IMR-90 (cell line): ENCODE measurements around the gene NSF. TPM values are rescaled to one million over a fixed set of nuclear protein-coding genes. Genes with fewer than 3 reads are reported as not detected.

ENCODE experiments used
- ATAC-seq: fragments of 200-7000 bp; cut with Tn5 transposase; 2 replicates; pipeline ENCODE4 v1.9.1; 2020; ENCODE audit warnings: low read depth, mild to moderate bottlenecking, moderate library complexity
- BruUV-seq: library from RNA; stranded (reverse); fragments of 400-500 nt; replicated peaks from 2 replicates; lab custom pipeline; 2021; lab: Mats Ljungman, UMichigan
- CTCF ChIA-PET: fragments of 300-600 bp; formaldehyde crosslinking; extraction: SDS; loops from one replicate; lab custom pipeline; 2021; ENCODE audit warnings: antibody characterized with exemption; lab: Yijun Ruan, JAX
- POLR2A ChIA-PET: fragments of 300-600 bp; sonication (Branson Sonifier 250); formaldehyde crosslinking; loops from one replicate; lab custom pipeline; 2022; ENCODE audit warnings: antibody characterized with exemption; ENCODE audit not compliant: unreplicated experiment; lab: Charles Lee
- DNase-seq: peaks from one replicate; pipeline ENCODE4 v3.0.0; 2013
- H2AFZ ChIP-seq: replicated peaks from 2 replicates; pipeline ENCODE3; 2013; ENCODE audit warnings: low read length, mild to moderate bottlenecking; ENCODE audit not compliant: poor library complexity
- H2AK5ac ChIP-seq: 2 replicates; pipeline ENCODE4 v1.6.1; 2013; ENCODE audit warnings: low read depth, low read length, inconsistent platforms
- H2AK9ac ChIP-seq: replicated peaks from 2 replicates; pipeline ENCODE3; 2013; ENCODE audit warnings: mild to moderate bottlenecking, low read depth, low read length, moderate library complexity; ENCODE audit not compliant: poor library complexity
- H2BK120ac ChIP-seq: 2 replicates; pipeline ENCODE4 v1.6.1; 2013; ENCODE audit warnings: low read depth, low read length, inconsistent platforms
- H2BK15ac ChIP-seq: 3 replicates; pipeline ENCODE4 v1.6.1; 2013; ENCODE audit warnings: low read depth, low read length, inconsistent platforms
- H2BK20ac ChIP-seq: 2 replicates; pipeline ENCODE4 v1.6.1; 2013; ENCODE audit warnings: low read depth, mild to moderate bottlenecking, inconsistent platforms, low read length, moderate library complexity
- H2BK5ac ChIP-seq: 2 replicates; pipeline ENCODE4 v1.6.1; 2013; ENCODE audit warnings: mild to moderate bottlenecking, low read depth, low read length, inconsistent platforms; ENCODE audit not compliant: poor library complexity, severe bottlenecking
- H3K14ac ChIP-seq: replicated peaks from 2 replicates; pipeline ENCODE4 v1.6.1; 2013; ENCODE audit warnings: low read depth, low read length, inconsistent platforms
- H3K18ac ChIP-seq: 2 replicates; pipeline ENCODE4 v1.6.1; 2013; ENCODE audit warnings: low read depth, low read length, control low read depth
- H3K23ac ChIP-seq: 2 replicates; pipeline ENCODE4 v1.6.1; 2013; ENCODE audit warnings: low read depth, low read length, inconsistent platforms
- H3K27ac ChIP-seq: 2 replicates; pipeline ENCODE4 v1.5.1; 2013; ENCODE audit warnings: mild to moderate bottlenecking, control low read depth, low read length; ENCODE audit not compliant: insufficient read depth
- H3K27me3 ChIP-seq: 2 replicates; pipeline ENCODE4 v1.6.1; 2013; ENCODE audit warnings: low read length; ENCODE audit not compliant: control insufficient read depth, insufficient read depth
- H3K36me3 ChIP-seq: 2 replicates; pipeline ENCODE4 v1.6.1; 2013; ENCODE audit warnings: low read length, mixed read lengths; ENCODE audit not compliant: control insufficient read depth, insufficient read depth
- H3K4ac ChIP-seq: 2 replicates; pipeline ENCODE4 v1.6.1; 2013; ENCODE audit warnings: low read depth, low read length, inconsistent platforms
- H3K4me1 ChIP-seq: 2 replicates; pipeline ENCODE4 v1.6.1; 2013; ENCODE audit warnings: low read length, mixed read lengths; ENCODE audit not compliant: control insufficient read depth, insufficient read depth
- H3K4me2 ChIP-seq: 2 replicates; pipeline ENCODE4 v1.6.1; 2013; ENCODE audit warnings: low read depth, mild to moderate bottlenecking, control low read depth, low read length, moderate library complexity
- H3K4me3 ChIP-seq: 2 replicates; pipeline ENCODE4 v1.5.1; 2013; ENCODE audit warnings: low read depth, mild to moderate bottlenecking, control low read depth, low read length, moderate library complexity; ENCODE audit not compliant: insufficient read depth
- H3K56ac ChIP-seq: 2 replicates; pipeline ENCODE4 v1.6.1; 2013; ENCODE audit warnings: low read length, inconsistent platforms; ENCODE audit not compliant: insufficient read depth; ENCODE audit errors: extremely low read depth
- H3K79me1 ChIP-seq, 2 experiments: 2 replicates each; pipeline ENCODE4 v1.6.1; 2013; ENCODE audit warnings: low read length in 2 of 2, inconsistent platforms in 1 of 2, low read depth in 1 of 2
- H3K9ac ChIP-seq: 2 replicates; pipeline ENCODE4 v1.6.1; 2013; ENCODE audit warnings: low read depth, low read length, control low read depth
- H3K9me1 ChIP-seq: 2 replicates; pipeline ENCODE4 v1.6.1; 2013; ENCODE audit warnings: low read length, inconsistent platforms; ENCODE audit not compliant: insufficient read depth
- H3K9me3 ChIP-seq: 2 replicates; pipeline ENCODE4 v1.6.1; 2013; ENCODE audit warnings: low read length; ENCODE audit not compliant: control insufficient read depth, insufficient read depth
- H4K20me1 ChIP-seq: 2 replicates; pipeline ENCODE4 v1.6.1; 2013; ENCODE audit warnings: low read length, inconsistent platforms; ENCODE audit not compliant: insufficient read depth
- H4K5ac ChIP-seq: 2 replicates; pipeline ENCODE4 v1.6.1; 2013; ENCODE audit warnings: mild to moderate bottlenecking, low read depth, low read length, control low read depth
- H4K8ac ChIP-seq, 2 experiments: 2 replicates each; pipeline ENCODE4 v1.6.1; 2013; ENCODE audit warnings: low read depth in 2 of 2, low read length in 2 of 2, control low read depth in 1 of 2, inconsistent platforms in 1 of 2
- H4K91ac ChIP-seq: 2 replicates; pipeline ENCODE4 v1.6.1; 2013; ENCODE audit warnings: low read depth, low read length, inconsistent platforms; ENCODE audit not compliant: insufficient read depth
- BHLHE40 ChIP-seq: fragments of 150-350 bp; IDR thresholded peaks from 2 replicates; pipeline ENCODE4 v1.6.1; 2016; ENCODE audit warnings: mild to moderate bottlenecking, low read depth, low read length
- CEBPB ChIP-seq: IDR thresholded peaks from 2 replicates; pipeline ENCODE4 v1.6.1; 2012; ENCODE audit warnings: low read depth, low read length, improper control_type of control experiment
- FOS ChIP-seq: fragments of 150-350 bp; IDR thresholded peaks from 2 replicates; pipeline ENCODE4 v1.6.1; 2016; ENCODE audit warnings: low read depth, low read length
- MAFK ChIP-seq: IDR thresholded peaks from 2 replicates; pipeline ENCODE4 v1.6.1; 2012; ENCODE audit warnings: low read depth, low read length, improper control_type of control experiment
- MAZ ChIP-seq: IDR thresholded peaks from 2 replicates; pipeline ENCODE4 v1.6.1; 2012; ENCODE audit warnings: low read depth, mild to moderate bottlenecking, low read length, improper control_type of control experiment, moderate library complexity, borderline replicate concordance
- MXI1 ChIP-seq: IDR thresholded peaks from 2 replicates; pipeline ENCODE4 v1.6.1; 2012; ENCODE audit warnings: low read depth, mild to moderate bottlenecking, low read length, moderate library complexity, borderline replicate concordance
- RAD21 ChIP-seq: IDR thresholded peaks from 2 replicates; pipeline ENCODE4 v1.6.1; 2012; ENCODE audit warnings: low read length, improper control_type of control experiment
- RCOR1 ChIP-seq: IDR thresholded peaks from 2 replicates; pipeline ENCODE4 v1.6.1; 2012; ENCODE audit warnings: mild to moderate bottlenecking, low read length, improper control_type of control experiment; ENCODE audit not compliant: insufficient replicate concordance
- RFX5 ChIP-seq: IDR thresholded peaks from 2 replicates; pipeline ENCODE4 v1.8.0; 2012; ENCODE audit warnings: low read depth, mild to moderate bottlenecking, low read length, moderate library complexity
- WGBS, 2 experiments: methylation state at CpG; one replicate each; pipeline versions ENCODE4 v1.1.5 to v1.1.7; 2013; ENCODE audit warnings: missing lambda C conversion rate in 2 of 2; ENCODE audit not compliant: insufficient read length in 1 of 2; ENCODE audit errors: extremely low coverage in 2 of 2; 5-methylcytosine and 5-hydroxymethylcytosine counted together
- dilution Hi-C: fragments of 300-500 bp; cut with HindIII; formaldehyde crosslinking; loops from one replicate; pipeline ENCODE4 v1.14.3; 2018; ENCODE audit warnings: low sequenced_read_pairs; ENCODE audit not compliant: unreplicated experiment
- in situ Hi-C: fragments of 300-500 bp; cut with MboI; formaldehyde crosslinking; loops from 3 replicates; pipeline ENCODE4 v1.14.3; 2019; ENCODE audit warnings: low sequenced_read_pairs, inconsistent platforms, mixed read lengths
- intact Hi-C: fragments of 100-400 bp; cut with micrococcal nuclease; formaldehyde crosslinking; loops from 2 replicates; pipeline ENCODE4 v1.10.0; 2022
- polyA plus RNA-seq, 3 experiments: library from polyadenylated mRNA; depleted of rRNA; stranded (reverse); fragments of >200 nt; gene quantifications; 2 replicates each; pipeline ENCODE4 v1.2.3, GENCODE V29; 2012; ENCODE audit warnings: low replicate concordance in 1 of 3
- total RNA-seq: library from RNA; depleted of rRNA; stranded (reverse); fragments of >200 nt; gene quantifications from 2 replicates; pipeline ENCODE4 v1.2.3, GENCODE V29; 2012

Gene NSF
- total and polyA plus RNA-seq, 2 of the 4 experiments (the other 2 are of a cell fraction), result 38.9 to 110 TPM

DNA sequence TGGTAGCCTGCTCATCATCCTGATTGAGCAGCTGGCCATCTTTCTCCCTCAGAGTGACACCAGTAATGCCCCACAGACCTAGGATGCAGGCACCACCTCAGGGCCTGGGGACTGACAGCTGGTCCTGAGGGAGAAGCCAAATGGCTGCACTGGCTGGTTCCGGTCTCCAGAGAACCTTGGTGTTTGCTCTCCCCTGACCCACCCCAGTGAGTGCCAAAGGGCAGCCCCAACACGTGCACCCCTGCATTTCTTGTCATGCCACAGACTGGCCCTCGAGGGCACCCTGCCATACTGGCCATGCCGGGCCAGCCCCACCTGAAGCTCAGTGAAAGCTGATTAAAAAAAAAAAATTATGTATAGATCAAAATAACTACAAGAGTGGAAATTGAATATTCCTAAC lies 127.5 kb downstream of the NSF start:
- Histone ChIP-seq H2AK9ac (no peak overlapping the region), H3K23ac (no peak overlapping the region), H2BK15ac (no peak overlapping the region), H3K4me2 (no peak overlapping the region), H3K9me1 (peaks cover 14% of the 10 kb centered on the region), H3K9me3 (no peaks in the 10 kb centered on the region), H4K20me1 (no peaks in the 10 kb centered on the region), H2AFZ (no peak overlapping the region), H4K5ac (no peak overlapping the region), H2BK120ac (no peak overlapping the region), H2BK20ac (no peak overlapping the region), H4K8ac (no peak overlapping the region), H3K14ac (no peak overlapping the region; the same call in 1 of the 2 replicates), H3K18ac (no peak overlapping the region), H2BK5ac (no peak overlapping the region), H4K91ac (no peak overlapping the region), H3K79me1 (no peaks in the 10 kb centered on the region), H3K9ac (no peak overlapping the region), H2AK5ac (no peak overlapping the region), H3K4me1 (peaks cover 2% of the 10 kb centered on the region; the same call in 1 of the 2 replicates), H3K27me3 (no peaks in the 10 kb centered on the region), H3K36me3 (peaks cover 6% of the 10 kb centered on the region), H3K27ac (no peak overlapping the region), H3K56ac (no peak overlapping the region), H3K4me3 (no peak overlapping the region), H3K4ac (no peak overlapping the region)
- ATAC-seq (no peak), DNase-seq (no peak)
- ChIA-PET CTCF (no interaction called here), POLR2A (no interaction called here)
- WGBS, 2 experiments, result 86% methylated on average over 1 of the region's 4 CpGs; no CpG with 5 or more reads in 1 of the 2 experiments
- no peak for TF ChIP-seq MXI1
- no peak for TF ChIP-seq RAD21
- TF ChIP-seq MAFK, result no peak
- no peak for TF ChIP-seq RFX5
- TF ChIP-seq BHLHE40, result no peak
- no peak for TF ChIP-seq FOS
- no peak for TF ChIP-seq MAZ
- no peak for TF ChIP-seq CEBPB
- TF ChIP-seq RCOR1, result no peak
- dilution Hi-C loops, result no loop called here
- intact Hi-C loops, result no loop called here
- no TSS peak for BruUV-seq
- in situ Hi-C loops, result no loop called here
